T-helper 2 cell treated with Interferon-gamma antibody and Interleukin-4, amounts not matched to agents 5 μg/mL and 100 μg/mL, for 36 hours (primary cell): ENCODE measurements around the gene C1orf167.

ENCODE experiments used
- DNase-seq: peaks from one replicate; pipeline ENCODE4 v3.0.0; 2021; ENCODE audit warnings: low spot score
- H3K27ac Mint-ChIP-seq: one replicate; pipeline ENCODE4 v1.8.0; 2021; ENCODE audit warnings: mild to moderate bottlenecking, mixed read lengths
- H3K27me3 Mint-ChIP-seq: one replicate; pipeline ENCODE4 v1.8.0; 2021; ENCODE audit warnings: low read depth, mixed read lengths
- H3K36me3 Mint-ChIP-seq: one replicate; pipeline ENCODE4 v1.8.0; 2021; ENCODE audit warnings: low read depth, mixed read lengths
- H3K4me1 Mint-ChIP-seq: one replicate; pipeline ENCODE4 v1.8.0; 2021; ENCODE audit warnings: low read depth, mixed read lengths
- H3K4me3 Mint-ChIP-seq: one replicate; pipeline ENCODE4 v1.8.0; 2022; ENCODE audit warnings: mild to moderate bottlenecking, moderate library complexity, mixed read lengths
- H3K9me3 Mint-ChIP-seq: one replicate; pipeline ENCODE4 v1.8.0; 2021; ENCODE audit warnings: mixed read lengths

Gene C1orf167

GRCh38 chr1:11729155-11729497, 32.9 kb upstream of the C1orf167 start:
- Mint-ChIP-seq H3K27ac (no peak overlapping the region), H3K4me3 (no peak overlapping the region), H3K27me3 (peaks cover 3% of the 10 kb centered on the region), H3K4me1 (peaks cover 42% of the 10 kb centered on the region), H3K9me3 (no peaks in the 10 kb centered on the region), H3K36me3 (no peaks in the 10 kb centered on the region)
- no peak for DNase-seq

- peak overlapping the region; percentile 85 for H3K4me3 Mint-ChIP-seq
- H3K27ac Mint-ChIP-seq: peak overlapping the region; percentile 72
- peaks cover 42% of the 10 kb centered on the region for H3K4me1 Mint-ChIP-seq
- DNase-seq: no peak
- H3K9me3 Mint-ChIP-seq: no peaks in the 10 kb centered on the region
- H3K27me3 Mint-ChIP-seq: peaks cover 3% of the 10 kb centered on the region
- H3K36me3 Mint-ChIP-seq: no peaks in the 10 kb centered on the region
These were observed 32.2 kb upstream of the C1orf167 start for GRCh38 chr1:11729498-11730428.

- DNase-seq: peak; percentile 46
- Mint-ChIP-seq H3K9me3 (no peaks in the 10 kb centered on the region), H3K27me3 (peaks cover 1% of the 10 kb centered on the region), H3K27ac (peak overlapping the region; percentile 72), H3K4me3 (peak overlapping the region; percentile 85), H3K36me3 (no peaks in the 10 kb centered on the region), H3K4me1 (peaks cover 39% of the 10 kb centered on the region)
These were observed 31.5 kb upstream of the C1orf167 start for GRCh38 chr1:11730429-11730891.

GRCh38 chr1:11731691-11732283, 30.2 kb upstream of the C1orf167 start:
- Mint-ChIP-seq H3K4me3 (peak overlapping the region; percentile 85), H3K27me3 (no peaks in the 10 kb centered on the region), H3K27ac (peak overlapping the region; percentile 83), H3K4me1 (peaks cover 41% of the 10 kb centered on the region), H3K9me3 (no peaks in the 10 kb centered on the region), H3K36me3 (no peaks in the 10 kb centered on the region)
- no peak for DNase-seq

- H3K27ac Mint-ChIP-seq: no peak overlapping the region
- H3K27me3 Mint-ChIP-seq: peaks cover 5% of the 10 kb centered on the region
These were observed 28.7 kb upstream of the C1orf167 start for GRCh38 chr1:11733306-11733705.

GRCh38 chr1:11735531-11735853, 26.5 kb upstream of the C1orf167 start:
- DNase-seq: no peak
- no peaks in the 10 kb centered on the region for H3K9me3 Mint-ChIP-seq
- H3K36me3 Mint-ChIP-seq: peaks cover 11% of the 10 kb centered on the region
- peak overlapping the region; percentile 96 for H3K4me3 Mint-ChIP-seq
- H3K27ac Mint-ChIP-seq: peak overlapping the region; percentile 21
- peaks cover 58% of the 10 kb centered on the region for H3K4me1 Mint-ChIP-seq
- peaks cover 15% of the 10 kb centered on the region for H3K27me3 Mint-ChIP-seq

More at GRCh38 chr1:11733306-11733705, 28.7 kb upstream of the C1orf167 start:
- peaks cover 5% of the 10 kb centered on the region for H3K36me3 Mint-ChIP-seq
- H3K9me3 Mint-ChIP-seq: no peaks in the 10 kb centered on the region
- H3K4me3 Mint-ChIP-seq: no peak overlapping the region
- DNase-seq: no peak
- peaks cover 53% of the 10 kb centered on the region for H3K4me1 Mint-ChIP-seq

GRCh38 chr1:11735854-11736745, 25.9 kb upstream of the C1orf167 start, which contains the start of gene AGTRAP:
TSS of gene AGTRAP (plus strand) at chr1:11736136. CDS start at chr1:11736209, 73 bp downstream.
- DNase-seq: peak; percentile 85
- Mint-ChIP-seq H3K27me3 (peaks cover 15% of the 10 kb centered on the region), H3K4me3 (peak within 1 kb of the TSS; percentile 96), H3K36me3 (peaks cover 13% of the 10 kb centered on the region), H3K4me1 (peaks cover 61% of the 10 kb centered on the region), H3K27ac (peak within 1 kb of the TSS; percentile 84), H3K9me3 (no peaks in the 10 kb centered on the region)

GRCh38 chr1:11736746-11737639, 25.0 kb upstream of the C1orf167 start:
- peak overlapping the region; percentile 23 for H3K27ac Mint-ChIP-seq
- H3K4me1 Mint-ChIP-seq: peaks cover 64% of the 10 kb centered on the region
- H3K27me3 Mint-ChIP-seq: peaks cover 15% of the 10 kb centered on the region
- DNase-seq: peak; percentile 47
- H3K4me3 Mint-ChIP-seq: peak overlapping the region; percentile 96
- peaks cover 13% of the 10 kb centered on the region for H3K36me3 Mint-ChIP-seq
- no peaks in the 10 kb centered on the region for H3K9me3 Mint-ChIP-seq

GRCh38 chr1:11738096-11738495, 23.9 kb upstream of the C1orf167 start:
- Mint-ChIP-seq H3K36me3 (peaks cover 19% of the 10 kb centered on the region), H3K4me3 (no peak overlapping the region), H3K9me3 (no peaks in the 10 kb centered on the region), H3K27me3 (peaks cover 18% of the 10 kb centered on the region), H3K4me1 (peaks cover 69% of the 10 kb centered on the region), H3K27ac (no peak overlapping the region)
- no peak for DNase-seq

- Mint-ChIP-seq H3K27ac (no peak overlapping the region), H3K4me3 (no peak overlapping the region), H3K27me3 (peaks cover 18% of the 10 kb centered on the region), H3K36me3 (peaks cover 20% of the 10 kb centered on the region), H3K4me1 (peaks cover 67% of the 10 kb centered on the region), H3K9me3 (no peaks in the 10 kb centered on the region)
- no peak for DNase-seq
These were observed 23.2 kb upstream of the C1orf167 start for GRCh38 chr1:11738783-11739182.

GRCh38 chr1:11740258-11741192, 21.5 kb upstream of the C1orf167 start:
- Mint-ChIP-seq H3K4me3 (peak overlapping the region; percentile 79), H3K27me3 (peaks cover 18% of the 10 kb centered on the region), H3K4me1 (peaks cover 63% of the 10 kb centered on the region), H3K27ac (peak overlapping the region; percentile 27), H3K9me3 (no peaks in the 10 kb centered on the region), H3K36me3 (peaks cover 22% of the 10 kb centered on the region)
- DNase-seq: peak; percentile 43

- no peak for DNase-seq
- Mint-ChIP-seq H3K27me3 (peaks cover 18% of the 10 kb centered on the region), H3K9me3 (no peaks in the 10 kb centered on the region), H3K4me3 (peak overlapping the region; percentile 79), H3K36me3 (peaks cover 26% of the 10 kb centered on the region), H3K4me1 (peaks cover 63% of the 10 kb centered on the region), H3K27ac (no peak overlapping the region)
These were observed 20.5 kb upstream of the C1orf167 start for GRCh38 chr1:11741482-11741881.
